PC-9 (cell line): ENCODE results near the gene ESR1. TPM values are rescaled to one million over a fixed set of nuclear protein-coding genes. Genes with fewer than 3 reads are reported as not detected.

Source experiments
- BruUV-seq: library from RNA; stranded (reverse); fragments of 400-500 nt; replicated peaks from 2 replicates; lab custom pipeline; 2021; lab: Mats Ljungman, UMichigan
- CTCF ChIA-PET: fragments of 300-600 bp; sonication (Branson Sonifier 250); formaldehyde crosslinking; loops from one replicate; lab custom pipeline; 2022; ENCODE audit warnings: antibody characterized with exemption; lab: Charles Lee
- POLR2A ChIA-PET: fragments of 300-600 bp; sonication (Branson Sonifier 250); formaldehyde crosslinking; loops from one replicate; lab custom pipeline; 2022; ENCODE audit warnings: antibody characterized with exemption; ENCODE audit not compliant: unreplicated experiment; lab: Charles Lee
- DNase-seq, 2 experiments: peaks; one replicate each; pipeline versions ENCODE4 v3.0.0 to v3.0.0-alpha.2; 2015 to 2022; ENCODE audit warnings: mixed read lengths in 1 of 2
- H2AFZ ChIP-seq: fragments of 200-600 bp; sonication (generic); 2 replicates; pipeline ENCODE4 v1.8.1; 2017; ENCODE audit warnings: antibody characterized with exemption
- H3F3A ChIP-seq: fragments of 200-600 bp; sonication (generic); 2 replicates; pipeline ENCODE4 v1.8.1; 2017; ENCODE audit warnings: antibody characterized with exemption, mild to moderate bottlenecking, low read depth; ENCODE audit not compliant: insufficient read depth
- H3K27ac ChIP-seq: fragments of 200-600 bp; sonication (generic); 2 replicates; pipeline ENCODE4 v1.6.1; 2016; ENCODE audit warnings: mixed run types
- H3K27me3 ChIP-seq: fragments of 200-600 bp; sonication (generic); 2 replicates; pipeline ENCODE4 v1.6.1; 2016; ENCODE audit warnings: low read depth, mixed run types; ENCODE audit not compliant: insufficient read depth
- H3K36me3 ChIP-seq: fragments of 200-600 bp; sonication (generic); 2 replicates; pipeline ENCODE4 v1.6.1; 2016; ENCODE audit warnings: low read depth, mixed run types
- H3K4me1 ChIP-seq: fragments of 200-600 bp; sonication (generic); replicated peaks from 2 replicates; pipeline ENCODE4 v1.6.1; 2016; ENCODE audit warnings: mixed run types; ENCODE audit not compliant: insufficient read depth
- H3K4me2 ChIP-seq: fragments of 200-600 bp; sonication (generic); 2 replicates; pipeline ENCODE4 v1.6.1; 2017; ENCODE audit warnings: mixed run types
- H3K4me3 ChIP-seq: fragments of 200-600 bp; sonication (generic); 2 replicates; pipeline ENCODE4 v1.6.1; 2016; ENCODE audit warnings: mixed run types
- H3K79me2 ChIP-seq: fragments of 200-600 bp; sonication (generic); 2 replicates; pipeline ENCODE4 v1.6.1; 2017; ENCODE audit warnings: low read depth, mixed run types
- H3K9me2 ChIP-seq: fragments of 200-600 bp; sonication (generic); 2 replicates; pipeline ENCODE4 v1.8.1; 2017; ENCODE audit warnings: mild to moderate bottlenecking; ENCODE audit not compliant: insufficient read depth
- H3K9me3 ChIP-seq: fragments of 200-600 bp; sonication (generic); 2 replicates; pipeline ENCODE4 v1.8.1; 2016; ENCODE audit warnings: low read depth; ENCODE audit not compliant: insufficient read depth
- H4K20me1 ChIP-seq: fragments of 200-600 bp; sonication (generic); 2 replicates; pipeline ENCODE4 v1.8.1; 2017; ENCODE audit not compliant: insufficient read depth
- CTCF ChIP-seq: fragments of 200-600 bp; sonication (generic); conservative IDR thresholded peaks from 2 replicates; pipeline ENCODE4 v1.6.1; 2017; ENCODE audit warnings: mixed run types, antibody characterized with exemption, mild to moderate bottlenecking, moderate library complexity
- EZH2 ChIP-seq: fragments of 200-600 bp; sonication (generic); IDR thresholded peaks from 2 replicates; pipeline ENCODE4 v1.8.0; 2017; ENCODE audit warnings: antibody characterized with exemption, low read depth
- intact Hi-C: fragments of 100-400 bp; cut with micrococcal nuclease; formaldehyde crosslinking; loops from one replicate; pipeline ENCODE4 v1.10.0; 2022; ENCODE audit not compliant: unreplicated experiment
- total RNA-seq: library from RNA; stranded (reverse); gene quantifications from 2 replicates; pipeline ENCODE4 v1.2.3, GENCODE V29; 2021

ESR1 gene
- total RNA-seq, 1 experiment from 2014 or later = 1.5 TPM

GRCh38 chr6:152049502-152049901 is 242.0 kb downstream of the ESR1 start:
- H3K4me3 ChIP-seq = no peak overlapping the region
- intact Hi-C loops = no loop called here
- ChIA-PET POLR2A (no interaction called here), CTCF (no interaction called here)
- H3K27me3 ChIP-seq = no peaks in the 10 kb centered on the region
- no peaks in the 10 kb centered on the region for H3K9me2 ChIP-seq
- H3F3A ChIP-seq = peaks cover 7% of the 10 kb centered on the region; the same call in 1 of the 2 replicates
- no peaks in the 10 kb centered on the region; the same call in 1 of the 2 replicates for H3K9me3 ChIP-seq
- H4K20me1 ChIP-seq = no peaks in the 10 kb centered on the region
- peaks cover 11% of the 10 kb centered on the region for H3K4me1 ChIP-seq
- H3K36me3 ChIP-seq = no peaks in the 10 kb centered on the region
- DNase-seq = no peak
- no peak overlapping the region for H3K27ac ChIP-seq
- no peak overlapping the region for H3K4me2 ChIP-seq
- TF ChIP-seq EZH2 (no peak), CTCF (no peak)
- no TSS peak for BruUV-seq
- no peak overlapping the region for H2AFZ ChIP-seq
- H3K79me2 ChIP-seq = no peaks in the 10 kb centered on the region

GRCh38 chr6:152050451-152051195 is 243.1 kb downstream of the ESR1 start:
- TF ChIP-seq EZH2 (no peak), CTCF (no peak)
- Histone ChIP-seq H2AFZ (no peak overlapping the region), H3K4me3 (no peak overlapping the region), H3F3A (peaks cover 18% of the 10 kb centered on the region), H3K4me1 (peaks cover 22% of the 10 kb centered on the region), H3K9me3 (peaks cover 11% of the 10 kb centered on the region), H3K36me3 (peaks cover 2% of the 10 kb centered on the region), H4K20me1 (no peaks in the 10 kb centered on the region), H3K79me2 (no peaks in the 10 kb centered on the region), H3K27ac (no peak overlapping the region), H3K9me2 (no peaks in the 10 kb centered on the region), H3K4me2 (no peak overlapping the region), H3K27me3 (no peaks in the 10 kb centered on the region)
- intact Hi-C loops = loop anchor here (5.0 kb wide), 1 partner anchor 47 kb away; no protein-coding TSS in a partner anchor
- BruUV-seq = no TSS peak
- CTCF ChIA-PET = no interaction called here
- POLR2A ChIA-PET = no interaction called here
- DNase-seq = no peak

GRCh38 chr6:152052061-152052460 is 244.6 kb downstream of the ESR1 start:
- ChIA-PET POLR2A (no interaction called here), CTCF (no interaction called here)
- no peaks in the 10 kb centered on the region for H3K27me3 ChIP-seq
- no peak overlapping the region for H3K4me2 ChIP-seq
- no peak overlapping the region for H3K4me3 ChIP-seq
- peaks cover 18% of the 10 kb centered on the region for H3F3A ChIP-seq
- peaks cover 6% of the 10 kb centered on the region for H3K36me3 ChIP-seq
- no peaks in the 10 kb centered on the region for H3K9me2 ChIP-seq
- no peak overlapping the region for H3K27ac ChIP-seq
- no peaks in the 10 kb centered on the region for H4K20me1 ChIP-seq
- H3K9me3 ChIP-seq = peaks cover 20% of the 10 kb centered on the region
- no peak for DNase-seq
- no peak overlapping the region for H2AFZ ChIP-seq
- no peaks in the 10 kb centered on the region for H3K79me2 ChIP-seq
- peaks cover 25% of the 10 kb centered on the region for H3K4me1 ChIP-seq
- no TSS peak for BruUV-seq
- TF ChIP-seq EZH2 (no peak), CTCF (no peak)
- intact Hi-C loops = loop anchor here (5.0 kb wide), 1 partner anchor 45 kb away; no protein-coding TSS in a partner anchor
